ENCODE results near the gene COL8A2.

The COL8A2 gene

DNA sequence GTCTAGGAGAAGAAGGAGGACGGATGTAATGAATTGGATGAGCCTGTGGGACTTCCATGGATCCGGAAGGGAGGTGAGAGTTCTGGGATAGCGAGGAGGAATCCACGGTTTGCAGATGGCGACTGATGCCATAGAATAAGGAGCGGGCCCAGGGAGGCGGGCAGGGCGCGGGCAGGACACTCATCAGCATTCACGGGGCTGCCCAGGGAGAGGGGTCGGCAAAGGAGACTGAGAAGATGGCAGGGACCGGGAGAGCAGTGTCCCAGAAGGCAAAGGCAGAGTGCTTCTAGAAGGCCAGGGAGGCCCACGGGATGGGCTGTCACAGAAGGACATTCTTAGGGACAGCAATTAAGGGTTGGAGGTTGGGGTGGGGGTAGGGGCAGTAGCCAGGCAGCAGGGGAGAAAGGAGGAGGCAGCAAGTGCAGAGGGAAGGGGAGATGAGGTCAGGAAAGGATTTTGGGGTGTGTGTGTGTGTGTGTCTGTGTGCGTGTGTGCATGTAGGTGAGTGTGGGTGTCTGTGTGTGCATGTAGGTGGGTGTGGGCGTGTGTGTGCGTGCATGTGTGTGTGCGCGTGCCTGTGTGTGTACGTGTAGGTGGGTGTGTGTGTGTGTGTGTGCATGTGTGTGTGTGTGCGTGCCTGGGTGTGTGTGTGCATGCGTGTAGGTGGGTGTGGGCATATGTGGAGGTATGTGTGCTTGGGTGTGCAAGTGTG lies 1.1 kb upstream of the COL8A2 start:
- Histone ChIP-seq H3K27ac (no peak overlapping the region), H3K36me3 (replicated peaks) (no peaks in the 10 kb centered on the region), H3K4me3 (ENCODE audit: low read depth, low read length) (no peak overlapping the region), H3K27me3 (replicated peaks) (peaks cover 14% of the 10 kb centered on the region)
- in situ Hi-C loops (cut with HindIII; ENCODE audit: low pct_ligation_motif_present, low sequenced_read_pairs): no loop called here
- no peak for DNase-seq
- TF ChIP-seq, protein P1, sequence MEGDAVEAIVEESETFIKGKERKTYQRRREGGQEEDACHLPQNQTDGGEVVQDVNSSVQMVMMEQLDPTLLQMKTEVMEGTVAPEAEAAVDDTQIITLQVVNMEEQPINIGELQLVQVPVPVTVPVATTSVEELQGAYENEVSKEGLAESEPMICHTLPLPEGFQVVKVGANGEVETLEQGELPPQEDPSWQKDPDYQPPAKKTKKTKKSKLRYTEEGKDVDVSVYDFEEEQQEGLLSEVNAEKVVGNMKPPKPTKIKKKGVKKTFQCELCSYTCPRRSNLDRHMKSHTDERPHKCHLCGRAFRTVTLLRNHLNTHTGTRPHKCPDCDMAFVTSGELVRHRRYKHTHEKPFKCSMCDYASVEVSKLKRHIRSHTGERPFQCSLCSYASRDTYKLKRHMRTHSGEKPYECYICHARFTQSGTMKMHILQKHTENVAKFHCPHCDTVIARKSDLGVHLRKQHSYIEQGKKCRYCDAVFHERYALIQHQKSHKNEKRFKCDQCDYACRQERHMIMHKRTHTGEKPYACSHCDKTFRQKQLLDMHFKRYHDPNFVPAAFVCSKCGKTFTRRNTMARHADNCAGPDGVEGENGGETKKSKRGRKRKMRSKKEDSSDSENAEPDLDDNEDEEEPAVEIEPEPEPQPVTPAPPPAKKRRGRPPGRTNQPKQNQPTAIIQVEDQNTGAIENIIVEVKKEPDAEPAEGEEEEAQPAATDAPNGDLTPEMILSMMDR (IDR thresholded peaks at IDR 0.05; ENCODE audit: low read depth, low read length, missing control alignments): no peak

DNA sequence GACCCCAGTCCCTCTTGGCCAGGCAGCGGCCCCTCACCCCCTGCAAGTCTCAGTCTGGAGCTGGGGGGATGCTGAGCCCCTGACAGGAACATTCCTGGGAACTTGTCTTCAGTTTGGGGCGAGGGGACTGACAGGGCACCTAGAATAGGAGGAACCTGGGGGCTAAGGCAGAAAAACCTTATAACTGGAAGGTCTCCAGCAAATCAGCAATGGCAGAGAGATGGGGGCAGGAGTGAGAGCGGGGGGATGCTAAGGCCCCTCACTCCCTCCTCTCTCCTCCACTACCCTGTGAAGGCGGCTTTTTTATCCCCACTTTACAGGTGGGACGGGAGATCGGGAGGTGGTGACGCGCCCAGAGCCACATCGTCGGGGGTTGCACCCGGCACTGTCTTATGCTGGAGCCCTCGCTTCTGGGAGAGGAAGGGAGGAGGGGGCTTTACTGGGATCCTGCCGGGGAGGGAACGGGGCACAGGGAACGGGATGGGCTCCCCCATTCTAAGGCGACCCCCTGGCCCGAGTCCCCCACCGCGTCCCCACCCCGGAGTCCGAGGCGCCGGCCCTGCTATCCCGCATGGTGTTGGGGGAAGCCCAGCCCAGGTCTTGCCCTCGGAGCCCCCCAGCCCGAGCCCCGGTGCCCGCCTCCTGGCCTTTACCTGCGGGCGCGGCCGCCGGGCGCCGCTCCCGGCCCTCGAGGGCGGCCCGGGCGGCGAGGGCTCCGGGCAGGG lies 456 bp downstream of the COL8A2 start:
- Histone ChIP-seq H3K27me3 (replicated peaks) (peaks cover 14% of the 10 kb centered on the region), H3K27ac (no peak overlapping the region), H3K4me3 (ENCODE audit: low read depth, low read length) (no peak overlapping the region), H3K36me3 (replicated peaks) (no peaks in the 10 kb centered on the region)
- in situ Hi-C loops (cut with HindIII; ENCODE audit: low pct_ligation_motif_present, low sequenced_read_pairs): no loop called here
- TF ChIP-seq, protein P1 (IDR thresholded peaks at IDR 0.05; ENCODE audit: low read depth, low read length, missing control alignments): no peak
- no peak for DNase-seq

DNA sequence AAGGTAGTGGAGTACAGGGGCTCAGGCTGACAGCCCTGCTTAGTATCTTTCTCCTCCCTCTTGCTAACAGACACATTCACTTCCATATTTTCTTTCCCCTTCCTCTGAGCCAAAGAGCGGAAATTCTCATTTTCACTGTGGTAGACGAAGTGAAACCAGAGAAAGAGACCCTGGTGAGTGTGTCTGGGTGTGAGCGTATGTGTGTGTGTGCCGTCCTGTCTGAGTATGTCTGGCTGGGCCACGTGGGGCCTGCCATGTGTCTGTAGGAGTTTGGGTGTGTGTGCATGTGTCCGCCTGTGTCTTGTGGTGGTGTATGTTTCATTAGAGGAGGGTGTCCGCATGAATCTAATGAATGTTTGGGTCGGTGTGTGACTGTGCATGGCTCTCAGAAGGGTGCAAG lies 1.7 kb downstream of the COL8A2 start:
- no peaks in the 10 kb centered on the region for H3K36me3 ChIP-seq (replicated peaks)
- TF ChIP-seq, protein P1 (IDR thresholded peaks at IDR 0.05; ENCODE audit: low read depth, low read length, missing control alignments): no peak
- peaks cover 14% of the 10 kb centered on the region for H3K27me3 ChIP-seq (replicated peaks)
- no peak overlapping the region for H3K27ac ChIP-seq
- H3K4me3 ChIP-seq (ENCODE audit: low read depth, low read length): no peak overlapping the region
- DNase-seq: no peak
- in situ Hi-C loops (cut with HindIII; ENCODE audit: low pct_ligation_motif_present, low sequenced_read_pairs): no loop called here

DNA sequence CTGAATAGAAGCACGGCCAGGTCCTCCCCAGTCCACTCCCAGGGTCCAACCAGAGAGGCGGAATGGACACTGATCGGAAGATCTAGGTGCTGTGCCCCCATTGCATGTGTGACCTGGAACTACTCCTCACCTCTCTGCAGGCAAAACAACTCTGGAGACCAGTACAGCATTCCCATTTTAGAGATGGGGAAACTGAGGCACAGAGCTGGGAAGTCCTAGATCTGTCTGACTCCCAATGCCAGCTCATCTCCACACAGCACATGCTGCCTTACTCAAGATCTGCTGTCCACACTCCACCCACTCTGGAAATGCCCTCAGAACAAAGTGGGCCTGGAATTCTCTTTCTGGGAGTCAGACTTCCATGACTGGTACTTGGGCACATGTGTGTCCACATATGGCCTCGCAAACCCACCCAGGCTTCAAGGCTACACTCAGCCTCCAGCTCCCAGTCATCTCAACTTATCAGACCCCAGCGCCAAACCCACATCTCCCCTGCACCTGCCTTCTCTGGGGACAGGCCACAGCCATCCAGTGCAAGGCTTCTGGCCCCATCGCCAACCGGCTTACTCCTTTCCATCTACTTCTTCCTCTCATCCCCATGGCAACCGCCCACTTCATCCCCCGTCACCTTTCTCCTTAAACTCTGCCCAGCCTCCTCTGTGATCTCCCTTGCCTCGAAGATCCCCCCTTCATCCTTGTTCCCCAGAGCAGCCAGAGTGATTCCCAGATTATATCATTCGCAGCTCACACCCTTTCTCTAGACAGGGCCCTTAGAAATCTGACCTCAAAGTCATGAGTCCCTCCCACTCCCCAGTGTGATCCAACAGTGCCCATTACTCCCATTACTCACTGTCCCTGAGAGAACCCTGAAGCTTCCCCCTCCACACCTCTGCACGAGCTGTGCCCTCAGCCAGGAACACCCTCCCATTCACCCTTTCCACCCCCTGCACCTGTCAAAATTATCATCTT lies 2.7 kb downstream of the COL8A2 start:
- TF ChIP-seq, protein P1 (IDR thresholded peaks at IDR 0.05; ENCODE audit: low read depth, low read length, missing control alignments): no peak
- in situ Hi-C loops (cut with HindIII; ENCODE audit: low pct_ligation_motif_present, low sequenced_read_pairs): no loop called here
- DNase-seq: no peak
- Histone ChIP-seq H3K4me3 (ENCODE audit: low read depth, low read length) (no peak overlapping the region), H3K36me3 (replicated peaks) (no peaks in the 10 kb centered on the region), H3K27ac (no peak overlapping the region), H3K27me3 (replicated peaks) (peaks cover 14% of the 10 kb centered on the region)

DNA sequence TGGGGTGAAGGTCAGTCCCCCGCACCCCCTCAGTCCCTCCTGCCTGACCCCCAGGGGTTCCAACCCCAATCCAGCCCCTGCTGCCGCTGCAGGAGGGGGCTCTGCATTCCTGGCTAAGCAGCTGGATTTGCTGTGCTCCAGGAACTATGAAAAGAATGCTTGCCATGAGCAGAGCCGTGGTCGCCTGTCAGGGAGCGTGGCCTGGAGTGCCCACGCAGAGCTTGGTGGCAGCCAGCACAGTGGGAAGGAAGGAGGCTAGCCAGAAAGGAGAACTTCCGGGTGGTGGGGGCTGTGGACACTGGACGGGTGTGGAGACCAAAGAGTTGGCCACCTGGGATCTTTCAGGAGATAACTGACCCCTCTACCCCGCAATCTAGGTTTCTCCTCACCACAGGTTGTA lies 5.6 kb downstream of the COL8A2 start:
- TF ChIP-seq, protein P1 (IDR thresholded peaks at IDR 0.05; ENCODE audit: low read depth, low read length, missing control alignments): no peak
- no peak for DNase-seq
- no peak overlapping the region for H3K27ac ChIP-seq
- no peaks in the 10 kb centered on the region for H3K36me3 ChIP-seq (replicated peaks)
- H3K27me3 ChIP-seq (replicated peaks): peaks cover 4% of the 10 kb centered on the region
- H3K4me3 ChIP-seq (ENCODE audit: low read depth, low read length): no peak overlapping the region
- in situ Hi-C loops (cut with HindIII; ENCODE audit: low pct_ligation_motif_present, low sequenced_read_pairs): no loop called here

All from brain microvascular endothelial cell (primary cell).